Type B pancreatic cell (in vitro differentiated cells): ENCODE data around the gene NXT1. TPM values are rescaled to one million over a fixed set of nuclear protein-coding genes. Genes with fewer than 3 reads are reported as not detected.

Experiments
- DNase-seq: peaks from one replicate; pipeline ENCODE4 v3.0.0; 2021; ENCODE audit warnings: mixed read lengths; ENCODE audit not compliant: unreplicated experiment; ENCODE audit errors: extremely low spot score
- H3K27ac Mint-ChIP-seq: 2 replicates; pipeline ENCODE4 v1.8.0; 2021; ENCODE audit warnings: mild to moderate bottlenecking, mixed read lengths
- H3K27me3 Mint-ChIP-seq: 2 replicates; pipeline ENCODE4 v1.8.0; 2021; ENCODE audit warnings: mixed read lengths
- H3K36me3 Mint-ChIP-seq: 2 replicates; pipeline ENCODE4 v1.8.0; 2021; ENCODE audit warnings: mixed read lengths
- H3K4me1 Mint-ChIP-seq: one replicate; pipeline ENCODE4 v1.8.0; 2021; ENCODE audit warnings: mixed read lengths; ENCODE audit not compliant: unreplicated experiment
- H3K4me3 Mint-ChIP-seq: 2 replicates; pipeline ENCODE4 v1.8.0; 2021; ENCODE audit warnings: mild to moderate bottlenecking, mixed read lengths
- H3K9me3 Mint-ChIP-seq: 2 replicates; pipeline ENCODE4 v1.8.0; 2021; ENCODE audit warnings: mixed read lengths
- CTCF ChIP-seq: fragments of 200-600 bp; sonication (generic); conservative IDR thresholded peaks from 2 replicates; pipeline ENCODE4 v1.5.0; 2021; ENCODE audit warnings: antibody characterized with exemption, mild to moderate bottlenecking
- total RNA-seq: library from RNA; stranded (reverse); gene quantifications from 2 replicates; pipeline ENCODE4 v1.2.1, GENCODE V29; 2021; ENCODE audit warnings: low replicate concordance

NXT1 gene
- total RNA-seq, 1 donor from 2014 or later, result 25.7 TPM

GRCh38 chr20:23370873-23371272 is 20.3 kb downstream of the NXT1 start:
- no peak for TF ChIP-seq CTCF
- Mint-ChIP-seq H3K4me3 (no peak overlapping the region), H3K27me3 (no peaks in the 10 kb centered on the region), H3K9me3 (no peaks in the 10 kb centered on the region), H3K4me1 (peaks cover 18% of the 10 kb centered on the region), H3K27ac (no peak overlapping the region), H3K36me3 (peaks cover 35% of the 10 kb centered on the region)
- no peak for DNase-seq

GRCh38 chr20:23371496-23371895 is 20.9 kb downstream of the NXT1 start:
- Mint-ChIP-seq H3K27ac (no peak overlapping the region), H3K9me3 (no peaks in the 10 kb centered on the region), H3K4me3 (no peak overlapping the region), H3K36me3 (peaks cover 38% of the 10 kb centered on the region), H3K27me3 (no peaks in the 10 kb centered on the region), H3K4me1 (peaks cover 13% of the 10 kb centered on the region)
- TF ChIP-seq CTCF, result no peak
- DNase-seq, result no peak

- Mint-ChIP-seq H3K36me3 (peaks cover 43% of the 10 kb centered on the region), H3K27ac (no peak overlapping the region), H3K4me1 (no peaks in the 10 kb centered on the region), H3K27me3 (no peaks in the 10 kb centered on the region), H3K9me3 (no peaks in the 10 kb centered on the region), H3K4me3 (no peak overlapping the region)
- TF ChIP-seq CTCF, result no peak
- DNase-seq, result no peak
Observed at GRCh38 chr20:23374441-23374840, 23.9 kb downstream of the NXT1 start.

GRCh38 chr20:23375827-23376226 is 25.2 kb downstream of the NXT1 start:
- TF ChIP-seq CTCF, result no peak
- Mint-ChIP-seq H3K4me3 (no peak overlapping the region), H3K4me1 (no peaks in the 10 kb centered on the region), H3K36me3 (peaks cover 39% of the 10 kb centered on the region), H3K27me3 (no peaks in the 10 kb centered on the region), H3K27ac (no peak overlapping the region), H3K9me3 (no peaks in the 10 kb centered on the region)
- no peak for DNase-seq

GRCh38 chr20:23379772-23380171 is 29.2 kb downstream of the NXT1 start:
- DNase-seq, result no peak
- no peaks in the 10 kb centered on the region for H3K27me3 Mint-ChIP-seq
- no peak overlapping the region for H3K27ac Mint-ChIP-seq
- peaks cover 5% of the 10 kb centered on the region for H3K9me3 Mint-ChIP-seq
- H3K36me3 Mint-ChIP-seq, result peaks cover 46% of the 10 kb centered on the region
- no peak overlapping the region for H3K4me3 Mint-ChIP-seq
- no peaks in the 10 kb centered on the region for H3K4me1 Mint-ChIP-seq
- TF ChIP-seq CTCF, result no peak

- Mint-ChIP-seq H3K4me1 (no peaks in the 10 kb centered on the region), H3K36me3 (peaks cover 39% of the 10 kb centered on the region), H3K9me3 (peaks cover 5% of the 10 kb centered on the region), H3K27ac (no peak overlapping the region), H3K4me3 (no peak overlapping the region), H3K27me3 (no peaks in the 10 kb centered on the region)
- DNase-seq, result no peak
- no peak for TF ChIP-seq CTCF
Observed at GRCh38 chr20:23381876-23382275, 31.3 kb downstream of the NXT1 start.
